K562 treated with DMSO at 1 percent for 24 hours (cell line): ENCODE measurements around the gene RSPO3. TPM values are rescaled to one million over a fixed set of nuclear protein-coding genes. Genes with fewer than 3 reads are reported as not detected.

ENCODE experiments used
- total RNA-seq: library from RNA; unstranded; fragments of 300-600 nt; gene quantifications from 2 replicates; pipeline ENCODE4 v1.2.3, GENCODE V29; 2022; ENCODE audit warnings: low read depth; ENCODE audit not compliant: insufficient read depth

The RSPO3 gene
- not detected in 2 replicates for total RNA-seq

GRCh38 chr6:127118298-127119101, at the start of gene RSPO3:
TSS of gene RSPO3 (plus strand) at chr6:127118671. CDS start at chr6:127119193, 522 bp downstream.

Other genes with a start within 250 kb of the RSPO3 start
- 16.1 and 16.7 TPM in 2 replicates for gene RNF146, start 148.2 kb downstream of the RSPO3 start, total RNA-seq
- 20.8 and 21.3 TPM in 2 replicates for gene ECHDC1, start 224.9 kb downstream of the RSPO3 start, total RNA-seq